HG03565 (cell line): Measurements from ENCODE around the gene CHEK1.

Experiments used
- ATAC-seq: cut with Tn5 transposase; IDR thresholded peaks from one replicate; pipeline ENCODE4 v1.9.1; 2021; ENCODE audit warnings: mild to moderate bottlenecking, moderate library complexity; ENCODE audit not compliant: unreplicated experiment

Gene CHEK1

GRCh38 chr11:125625630-125626287 lies 796 bp downstream of the CHEK1 start:
- ATAC-seq: peak; percentile 85

DNA sequence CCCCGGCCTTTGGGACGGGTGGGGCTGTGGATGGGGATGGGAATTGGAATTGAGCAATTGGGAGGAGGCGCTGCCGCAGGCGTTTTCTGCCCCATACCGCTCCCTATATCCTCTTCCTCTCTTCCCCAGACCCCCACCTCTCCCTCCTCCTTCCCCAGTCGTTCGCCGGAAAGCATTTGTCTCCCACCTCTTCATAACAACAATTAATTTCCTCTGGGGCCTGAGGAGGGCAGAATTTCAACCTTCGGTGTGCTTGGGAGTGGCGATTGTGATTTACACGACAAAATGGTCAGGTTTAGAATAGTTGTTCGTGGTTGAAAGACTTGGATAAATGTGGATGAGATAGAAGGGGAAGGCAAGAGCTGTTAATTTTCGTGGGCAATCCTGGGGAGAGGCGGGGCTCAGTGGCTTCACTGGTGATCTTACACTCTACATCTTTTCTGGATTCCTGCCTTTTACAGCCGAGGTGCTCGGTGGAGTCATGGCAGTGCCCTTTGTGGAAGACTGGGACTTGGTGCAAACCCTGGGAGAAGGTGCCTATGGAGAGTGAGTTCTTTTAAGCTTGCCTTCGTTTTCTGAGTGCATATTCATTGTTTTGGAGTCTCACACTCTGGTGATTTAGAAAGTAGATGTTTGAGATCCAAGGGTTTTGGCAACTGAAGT lies 1.5 kb downstream of the CHEK1 start:
- no peak for ATAC-seq

DNA sequence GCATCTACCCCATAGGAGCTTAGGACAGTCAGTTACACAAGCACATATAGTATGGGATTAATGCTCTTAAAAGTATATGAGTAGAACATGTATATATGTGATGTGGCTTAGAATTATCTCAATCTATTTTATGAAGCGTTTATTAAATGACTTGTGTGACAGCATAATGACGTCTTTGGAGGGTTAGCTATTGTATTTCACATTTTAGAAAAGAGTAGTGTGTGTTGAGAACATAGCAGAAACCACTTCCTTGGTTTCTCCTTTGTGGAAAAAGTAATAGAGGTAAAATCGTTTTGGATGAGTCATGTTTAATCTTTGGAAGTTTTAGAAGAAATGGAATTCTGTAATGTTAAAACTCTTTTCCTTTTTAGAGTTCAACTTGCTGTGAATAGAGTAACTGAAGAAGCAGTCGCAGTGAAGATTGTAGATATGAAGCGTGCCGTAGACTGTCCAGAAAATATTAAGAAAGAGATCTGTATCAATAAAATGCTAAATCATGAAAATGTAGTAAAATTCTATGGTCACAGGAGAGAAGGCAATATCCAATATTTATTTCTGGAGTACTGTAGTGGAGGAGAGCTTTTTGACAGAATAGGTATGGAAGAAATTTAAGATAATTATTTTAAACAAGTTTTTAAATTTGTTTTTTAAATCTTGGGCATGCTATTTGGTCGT lies 2.4 kb downstream of the CHEK1 start:
- ATAC-seq: no peak

DNA sequence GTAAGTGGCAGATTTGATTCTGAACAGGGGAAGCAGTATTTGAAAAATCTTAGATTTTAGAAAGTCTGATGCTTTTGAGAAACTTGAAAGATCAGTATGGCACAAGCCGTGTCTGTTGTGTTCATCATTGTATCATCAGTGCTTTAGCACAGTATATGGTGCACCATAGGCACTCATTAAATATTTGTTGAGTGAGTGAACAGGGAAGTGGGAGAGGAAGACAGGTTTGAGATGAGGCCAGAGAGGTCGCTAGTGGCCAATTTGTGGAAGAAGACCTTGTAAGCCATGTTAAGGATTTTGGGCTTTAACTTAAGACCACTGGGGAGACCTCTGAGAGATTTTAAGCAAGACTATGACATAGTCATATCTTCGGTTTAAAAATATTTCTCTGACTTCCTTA lies 12.9 kb downstream of the CHEK1 start:
- no peak for ATAC-seq

DNA sequence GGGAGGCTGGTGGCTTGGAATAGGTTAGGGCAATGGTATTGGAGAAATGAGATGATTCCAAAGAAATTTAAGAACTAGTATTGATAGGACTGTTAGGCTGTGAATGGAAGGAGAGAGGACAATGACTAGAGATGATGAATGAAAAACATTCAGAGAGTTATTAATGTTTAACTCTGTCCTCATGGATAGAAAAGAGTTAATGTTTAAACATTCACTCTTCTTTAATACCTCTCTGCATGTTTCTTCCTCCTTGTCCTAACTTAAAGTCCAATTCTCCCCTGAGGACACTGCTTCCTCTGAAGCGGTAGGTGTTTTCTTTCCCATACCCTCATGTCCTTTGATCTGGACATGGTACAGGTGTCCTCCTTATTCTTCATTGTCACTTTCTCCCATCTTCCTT lies 13.4 kb downstream of the CHEK1 start:
- no peak for ATAC-seq

- no peak for ATAC-seq
Measured at GRCh38 chr11:125645871-125646270, 20.9 kb downstream of the CHEK1 start.

- no peak for ATAC-seq
Measured at GRCh38 chr11:125649465-125650166, 24.7 kb downstream of the CHEK1 start.

GRCh38 chr11:125662689-125663088 lies 37.7 kb downstream of the CHEK1 start:
- no peak for ATAC-seq

DNA sequence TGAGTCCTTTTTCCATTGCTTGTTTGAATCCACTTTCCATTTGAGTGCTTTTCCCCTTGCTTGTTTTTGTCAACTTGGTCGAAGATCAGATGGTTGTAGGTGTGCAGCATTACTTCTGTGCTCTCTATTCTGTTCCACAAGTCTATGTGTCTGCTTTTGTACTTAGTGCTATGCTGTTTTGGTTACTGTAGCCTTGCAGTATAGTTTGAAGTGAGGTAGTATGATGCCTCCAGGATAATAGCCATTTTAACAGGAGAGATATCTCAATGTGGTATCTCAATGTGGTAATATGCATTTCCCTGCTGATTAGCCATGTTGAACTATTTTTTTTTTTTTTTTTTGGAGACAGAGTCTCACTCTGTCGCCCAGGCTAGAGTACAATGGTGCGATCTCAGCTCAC lies 38.9 kb downstream of the CHEK1 start:
- no peak for ATAC-seq

- ATAC-seq: no peak
Measured at GRCh38 chr11:125667151-125667550, 42.2 kb downstream of the CHEK1 start.

DNA sequence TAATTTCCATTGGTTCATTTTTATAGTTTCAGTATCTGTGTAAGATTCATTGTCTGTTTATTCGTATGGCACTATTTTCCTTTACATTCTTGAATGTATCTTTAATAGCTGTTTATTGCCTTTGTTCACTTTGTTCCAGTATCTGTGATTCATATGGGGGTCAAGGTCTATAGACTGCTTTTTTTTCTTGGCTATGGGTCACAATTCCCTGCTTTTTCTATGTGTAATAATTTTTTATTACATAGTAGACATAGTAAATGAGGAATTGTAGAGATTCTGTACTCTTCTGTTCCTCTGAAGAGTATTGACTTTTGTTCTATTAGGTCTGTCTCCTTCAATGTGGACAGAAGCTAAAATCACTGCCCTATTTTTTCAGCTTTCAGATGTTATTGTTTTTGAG lies 45.2 kb downstream of the CHEK1 start:
- ATAC-seq: no peak

DNA sequence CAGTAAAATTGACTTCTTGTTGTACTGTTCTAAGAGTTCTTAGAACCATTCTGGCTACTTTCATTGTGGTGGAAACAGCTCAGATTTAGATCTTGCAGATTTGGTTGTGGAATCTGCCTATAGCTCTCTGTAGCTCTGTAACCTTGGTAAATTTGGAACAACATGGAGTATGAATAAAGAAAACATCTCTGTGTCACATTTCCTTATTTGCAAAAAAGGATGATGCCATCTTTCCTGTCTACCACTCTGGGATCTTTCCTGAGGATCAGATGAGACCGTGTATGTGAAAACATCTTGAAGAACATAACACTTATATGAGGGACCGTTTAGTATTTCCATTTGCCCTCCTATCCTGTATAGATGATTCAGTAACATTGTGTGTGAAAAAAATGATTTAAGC lies 46.6 kb downstream of the CHEK1 start:
- ATAC-seq: no peak

DNA sequence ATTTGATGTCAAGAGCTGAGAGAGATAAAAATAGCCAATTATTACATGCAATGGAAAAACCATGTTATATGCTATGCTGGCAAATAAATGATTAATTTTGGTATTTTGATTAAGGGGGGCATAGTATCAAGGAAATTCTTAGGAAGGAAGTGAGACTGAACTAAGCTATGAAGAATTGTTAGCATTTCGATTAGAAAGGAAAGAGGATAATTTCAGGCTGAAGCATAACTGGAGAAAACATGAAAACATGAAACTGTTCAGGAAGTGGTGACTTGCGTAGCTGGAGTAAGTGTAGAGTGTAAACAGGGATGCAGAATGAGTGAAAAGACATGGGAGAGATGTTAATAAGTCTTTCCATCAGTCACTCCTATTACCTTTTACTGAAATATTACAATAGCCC lies 49.2 kb downstream of the CHEK1 start:
- no peak for ATAC-seq

DNA sequence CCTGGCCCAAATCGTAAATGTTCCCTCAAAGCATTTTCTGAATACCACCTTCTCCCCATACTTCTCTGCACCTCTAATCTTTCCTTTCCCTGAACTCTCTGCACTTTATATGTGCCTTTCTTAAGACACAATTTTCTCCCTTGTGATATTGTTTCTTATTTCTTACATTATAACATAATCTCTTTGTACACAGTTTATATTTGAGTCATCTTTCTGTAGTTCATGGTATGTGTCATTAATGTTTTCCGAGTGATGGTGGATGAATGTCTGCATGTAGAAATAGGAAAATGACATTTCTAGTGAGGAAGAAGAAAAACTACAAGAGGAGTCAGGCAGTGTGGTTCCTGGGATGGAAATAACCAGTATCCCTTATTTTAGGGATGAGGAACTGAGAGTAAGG lies 50.2 kb downstream of the CHEK1 start:
- ATAC-seq: no peak

DNA sequence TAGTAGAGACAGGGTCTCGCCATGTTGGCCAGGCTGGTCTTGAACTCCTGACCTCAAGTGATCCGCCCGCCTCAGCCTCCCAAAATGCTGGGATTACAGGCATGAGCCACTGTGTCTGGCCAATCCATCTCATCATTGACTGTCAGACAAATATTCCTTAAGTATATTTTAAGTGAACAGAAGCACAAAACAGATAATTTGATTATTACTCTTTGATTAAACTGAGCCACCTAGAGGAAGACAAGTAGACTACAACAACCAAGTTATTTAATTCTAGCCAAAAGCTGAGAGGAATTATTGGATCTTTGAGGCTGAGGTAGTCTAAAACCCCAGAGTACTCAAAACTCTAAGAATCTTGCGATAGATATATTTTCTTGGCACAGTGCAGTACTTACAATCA lies 54.4 kb downstream of the CHEK1 start:
- ATAC-seq: no peak

DNA sequence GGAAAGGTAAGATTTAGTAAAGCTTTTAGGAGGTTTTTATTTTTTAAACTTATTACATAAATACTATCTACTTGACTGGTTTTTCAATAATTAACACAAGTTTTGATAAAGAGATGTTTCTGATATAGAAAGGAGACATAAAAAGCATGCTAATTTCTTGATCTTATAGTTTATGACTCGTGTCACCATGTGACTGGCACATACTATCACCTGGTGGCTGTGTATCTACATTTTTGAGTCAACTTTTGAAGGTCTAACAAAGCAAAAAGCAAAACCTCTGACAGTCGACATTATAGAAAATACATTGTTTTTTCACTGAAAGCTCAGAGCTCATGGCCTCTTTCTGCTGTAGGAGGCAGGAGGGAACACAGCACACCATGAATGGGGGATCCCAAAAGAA lies 54.9 kb downstream of the CHEK1 start:
- ATAC-seq: no peak

DNA sequence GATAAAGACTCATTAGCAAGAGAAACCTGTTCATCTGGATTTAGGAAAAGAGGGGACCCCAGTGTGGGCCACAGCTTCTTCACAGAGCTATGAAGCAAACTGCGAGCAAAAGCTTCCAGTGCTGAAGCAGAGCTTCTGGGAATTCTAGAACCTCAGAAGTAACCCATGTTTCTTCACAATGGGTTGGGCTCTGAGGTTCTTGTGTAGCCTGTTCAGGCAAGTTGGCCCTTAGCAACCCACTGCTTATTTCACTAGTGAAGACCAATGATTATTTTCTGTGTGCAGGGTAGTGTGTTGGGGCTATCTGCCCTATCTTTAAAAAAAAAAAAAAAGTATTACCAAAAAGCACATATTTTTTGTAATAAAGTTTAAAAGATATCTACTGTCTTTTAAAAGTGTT lies 55.8 kb downstream of the CHEK1 start, which contains the start of gene ACRV1:
TSS of gene ACRV1 (minus strand) at position 101 of the 400 bp plus-strand sequence. CDS start at position 34, 67 bp downstream.
- no peak for ATAC-seq

- no peak for ATAC-seq
Measured at GRCh38 chr11:125685228-125685627, 60.3 kb downstream of the CHEK1 start.

DNA sequence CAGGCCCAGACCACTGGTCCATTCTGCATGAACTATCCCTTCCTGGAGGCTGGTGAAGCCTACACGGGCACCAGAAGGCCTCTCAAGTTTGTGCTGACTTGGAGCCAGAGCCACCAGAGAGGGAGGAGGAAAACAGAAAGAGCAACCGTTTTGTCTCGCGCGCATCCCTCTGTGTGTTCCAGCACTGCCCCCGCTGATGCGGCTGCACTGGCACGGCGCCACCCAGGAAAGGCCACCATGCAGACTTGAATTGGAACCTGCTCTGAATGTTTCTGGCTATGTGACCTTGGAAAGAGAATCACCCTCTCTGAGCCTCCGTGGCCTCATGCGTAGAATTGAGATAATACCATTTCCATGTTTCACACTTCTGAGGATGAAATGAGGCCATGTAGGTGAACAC lies 63.1 kb downstream of the CHEK1 start:
- ATAC-seq: no peak

- no peak for ATAC-seq
Measured at GRCh38 chr11:125688632-125689031, 63.7 kb downstream of the CHEK1 start.

GRCh38 chr11:125689274-125689859 lies 64.4 kb downstream of the CHEK1 start:
- no peak for ATAC-seq
